SK-N-MC (cell line): ENCODE measurements around the gene KCNN3.
A peak's percentile ranks its signal among the peaks of the same experiment; 100 is the strongest.

ENCODE experiments used
- DNase-seq: peaks from one replicate; pipeline ENCODE4 v3.0.0-alpha.2; 2011; ENCODE audit warnings: low read depth, low spot score
- H3K27ac ChIP-seq: fragments of 200-600 bp; sonication (generic); 2 replicates; pipeline ENCODE4 v1.5.1; 2016; ENCODE audit warnings: mixed run types
- H3K36me3 ChIP-seq: fragments of 200-600 bp; sonication (generic); 2 replicates; pipeline ENCODE4 v1.6.1; 2017; ENCODE audit warnings: antibody characterized with exemption, low read length, mixed read lengths; ENCODE audit not compliant: insufficient read depth
- H3K4me3 ChIP-seq: fragments of 200-600 bp; sonication (generic); 2 replicates; pipeline ENCODE4 v1.5.1; 2016
- H3K9ac ChIP-seq: fragments of 200-600 bp; sonication (generic); 2 replicates; pipeline ENCODE4 v1.8.0; 2017; ENCODE audit warnings: mixed run types, mixed read lengths; ENCODE audit not compliant: insufficient read length
- H3K9me3 ChIP-seq: fragments of 200-600 bp; sonication (generic); 2 replicates; pipeline ENCODE4 v1.6.1; 2017; ENCODE audit warnings: low read depth, mild to moderate bottlenecking, antibody characterized with exemption, low read length, moderate library complexity, mixed read lengths
- EZH2 ChIP-seq: fragments of 200-600 bp; sonication (generic); IDR thresholded peaks from one replicate; pipeline ENCODE4 v1.6.1; 2017; ENCODE audit warnings: antibody characterized with exemption
- FOXP2 ChIP-seq: optimal IDR thresholded peaks from 2 replicates; pipeline ENCODE3; 2011; ENCODE audit warnings: mild to moderate bottlenecking, moderate library complexity; ENCODE audit not compliant: insufficient read depth; ENCODE audit errors: extremely low read length, control extremely low read depth
- POLR2AphosphoS5 ChIP-seq: IDR thresholded peaks from 2 replicates; pipeline ENCODE4 v1.6.1; 2012; ENCODE audit warnings: mild to moderate bottlenecking, low read depth, low read length, borderline replicate concordance

KCNN3 gene

DNA sequence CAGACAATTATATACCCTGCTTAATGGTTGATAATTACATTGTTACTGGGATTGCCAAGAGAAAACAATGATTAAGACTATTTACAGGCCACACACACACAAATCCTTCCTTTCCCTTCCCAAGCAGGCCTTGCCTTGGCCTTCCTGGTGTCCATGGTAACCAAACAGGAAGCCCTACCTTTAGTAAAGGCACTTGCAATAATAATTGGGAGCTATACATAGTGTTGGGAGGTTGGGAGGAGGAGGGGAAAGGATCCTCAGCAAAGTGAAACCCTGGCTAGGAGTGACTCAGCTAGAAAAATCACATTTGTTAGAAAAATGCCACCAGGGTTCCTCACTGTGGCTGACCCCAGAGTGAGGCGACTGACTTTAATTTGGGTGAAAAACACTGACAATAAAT lies 139.8 kb downstream of the KCNN3 start:
- TF ChIP-seq EZH2 (no peak), POLR2AphosphoS5 (no peak), FOXP2 (no peak)
- Histone ChIP-seq H3K4me3 (no peak overlapping the region), H3K9me3 (no peaks in the 10 kb centered on the region), H3K27ac (peak overlapping the region; percentile 72), H3K36me3 (no peaks in the 10 kb centered on the region), H3K9ac (peak overlapping the region; percentile 19)
- DNase-seq: no peak

DNA sequence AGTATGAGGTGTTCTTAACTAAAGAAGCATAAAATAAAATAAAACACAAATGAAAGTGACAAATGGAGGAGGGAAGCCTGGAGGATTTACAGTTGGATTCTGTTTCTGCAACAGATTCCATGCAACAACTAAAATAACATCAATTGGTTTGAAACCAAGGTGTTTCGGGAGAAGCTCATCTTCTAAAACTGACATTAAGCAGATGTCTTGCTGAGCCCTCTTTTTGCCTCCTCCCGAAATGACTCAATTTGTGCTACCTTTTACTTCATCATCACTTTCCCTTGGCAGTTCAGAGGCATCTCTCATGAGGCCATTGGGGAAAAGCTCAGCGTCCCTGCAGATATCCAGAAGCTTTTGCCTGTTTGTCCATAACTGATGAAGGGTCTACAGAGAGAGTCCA lies 140.5 kb downstream of the KCNN3 start:
- H3K4me3 ChIP-seq: no peak overlapping the region
- no peaks in the 10 kb centered on the region for H3K36me3 ChIP-seq
- H3K9me3 ChIP-seq: no peaks in the 10 kb centered on the region
- no peak overlapping the region for H3K27ac ChIP-seq
- no peak for DNase-seq
- H3K9ac ChIP-seq: no peak overlapping the region
- TF ChIP-seq POLR2AphosphoS5 (no peak), EZH2 (no peak), FOXP2 (no peak)

DNA sequence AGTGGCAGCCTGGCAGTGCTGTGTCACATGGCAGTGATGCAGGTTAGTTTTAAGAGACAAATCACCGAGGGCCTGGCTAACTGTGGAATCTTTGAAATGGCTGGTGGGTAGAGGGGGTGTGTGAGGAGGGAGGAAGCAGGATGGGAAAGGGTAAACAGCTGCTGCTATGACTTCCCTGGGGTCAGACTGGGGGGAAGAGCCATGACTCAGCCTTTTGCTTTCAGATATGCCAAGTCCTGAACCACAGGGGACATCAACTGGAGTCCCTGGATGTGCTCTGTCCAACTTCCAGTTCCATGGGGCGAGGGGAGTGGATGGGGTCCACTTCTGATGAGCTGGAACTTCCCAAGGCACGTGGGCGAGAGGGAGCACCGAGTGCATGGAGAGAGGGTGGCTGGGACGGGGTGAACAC lies 141.0 kb downstream of the KCNN3 start:
- DNase-seq: no peak
- Histone ChIP-seq H3K36me3 (no peaks in the 10 kb centered on the region), H3K4me3 (no peak overlapping the region), H3K27ac (no peak overlapping the region), H3K9me3 (no peaks in the 10 kb centered on the region), H3K9ac (no peak overlapping the region)
- no peak for TF ChIP-seq FOXP2

DNA sequence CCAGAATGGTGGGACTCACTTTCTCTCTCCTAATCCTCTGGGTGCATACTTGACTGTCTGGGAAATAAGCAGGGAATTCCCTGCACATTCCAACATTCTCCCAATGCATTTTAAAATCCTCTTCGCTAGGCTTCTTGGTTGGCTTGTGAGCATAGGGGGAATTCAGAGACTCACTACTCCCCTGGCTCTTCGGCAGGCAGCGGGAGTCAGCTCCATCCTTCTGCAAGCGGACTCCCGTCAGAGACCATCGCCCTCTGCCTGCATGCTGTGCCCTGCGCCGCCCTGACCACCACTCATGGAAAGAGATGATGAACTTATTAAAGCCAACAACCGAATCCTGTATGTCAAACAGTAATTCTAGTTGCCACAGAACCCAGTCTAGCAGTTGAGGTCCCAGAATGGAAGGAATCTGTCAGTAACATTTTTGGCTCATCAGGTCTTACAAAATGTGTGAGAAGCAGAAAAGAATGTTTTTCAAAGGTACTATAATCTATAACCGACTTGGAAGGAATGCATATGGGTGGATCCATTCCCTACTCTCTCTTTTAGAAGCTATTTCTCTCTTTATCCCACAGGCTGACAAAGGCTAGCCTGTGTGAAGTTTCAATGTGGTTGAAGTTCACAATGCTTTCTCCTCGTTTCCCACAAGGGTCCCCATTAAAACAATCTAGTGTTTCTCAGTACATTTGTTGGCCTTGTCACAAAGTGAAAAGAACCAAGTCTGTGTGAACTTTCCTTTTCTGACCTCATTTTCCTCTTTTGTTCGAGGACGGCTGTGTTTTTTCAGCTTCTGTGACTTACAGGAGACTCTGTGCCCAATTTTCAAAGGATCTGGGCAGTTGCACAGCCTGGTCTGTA lies 143.0 kb downstream of the KCNN3 start:
- DNase-seq: no peak
- Histone ChIP-seq H3K27ac (no peak overlapping the region), H3K9ac (no peak overlapping the region), H3K9me3 (no peaks in the 10 kb centered on the region), H3K36me3 (no peaks in the 10 kb centered on the region), H3K4me3 (no peak overlapping the region)
- no peak for TF ChIP-seq FOXP2
- no peak for TF ChIP-seq POLR2AphosphoS5
- TF ChIP-seq EZH2: no peak

DNA sequence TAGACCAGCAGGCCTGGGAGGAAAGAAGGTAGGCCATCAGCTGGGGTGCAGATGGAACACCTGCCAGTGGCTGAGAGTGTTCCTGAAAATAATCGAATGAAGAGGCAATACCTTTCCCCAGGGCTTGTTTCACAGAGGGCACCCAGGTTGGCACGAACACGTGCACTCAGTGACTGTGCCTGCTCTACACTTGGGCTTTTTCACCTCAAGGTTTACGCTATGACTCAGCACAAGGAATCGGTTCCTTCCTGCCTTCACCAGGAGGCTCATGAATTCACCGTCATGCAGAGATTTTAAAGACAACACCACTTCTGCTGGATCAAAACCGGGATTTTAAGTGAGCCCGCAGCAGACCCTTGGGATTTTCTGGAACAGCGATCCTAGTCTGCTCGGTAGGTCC lies 143.6 kb downstream of the KCNN3 start:
- H3K36me3 ChIP-seq: no peaks in the 10 kb centered on the region
- H3K9me3 ChIP-seq: no peaks in the 10 kb centered on the region
- no peak overlapping the region for H3K27ac ChIP-seq
- H3K9ac ChIP-seq: no peak overlapping the region
- H3K4me3 ChIP-seq: no peak overlapping the region
- no peak for DNase-seq
- no peak for TF ChIP-seq FOXP2
- no peak for TF ChIP-seq EZH2
- no peak for TF ChIP-seq POLR2AphosphoS5

DNA sequence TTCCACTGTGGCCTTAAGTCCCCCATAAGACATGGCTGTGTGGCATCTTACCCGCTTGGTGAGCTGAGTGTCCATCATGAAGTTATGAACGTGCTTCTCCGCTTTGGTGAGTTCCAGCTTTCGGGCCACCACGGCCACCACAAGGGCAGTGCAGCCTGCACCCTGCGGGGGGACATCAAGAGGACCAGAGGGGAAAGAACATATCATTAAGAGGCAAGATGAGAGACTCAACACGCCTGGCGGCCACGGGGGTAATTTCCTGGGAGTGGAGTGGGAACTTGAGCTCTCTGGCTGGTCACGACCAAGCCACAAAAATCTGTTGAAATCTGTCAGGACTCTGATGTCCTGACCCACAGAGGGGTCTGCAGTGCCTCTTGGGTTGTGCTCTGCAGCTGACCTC lies 144.2 kb downstream of the KCNN3 start:
- Histone ChIP-seq H3K9ac (no peak overlapping the region), H3K36me3 (no peaks in the 10 kb centered on the region), H3K4me3 (no peak overlapping the region), H3K27ac (no peak overlapping the region), H3K9me3 (no peaks in the 10 kb centered on the region)
- no peak for DNase-seq
- TF ChIP-seq POLR2AphosphoS5: no peak
- TF ChIP-seq EZH2: no peak
- no peak for TF ChIP-seq FOXP2

DNA sequence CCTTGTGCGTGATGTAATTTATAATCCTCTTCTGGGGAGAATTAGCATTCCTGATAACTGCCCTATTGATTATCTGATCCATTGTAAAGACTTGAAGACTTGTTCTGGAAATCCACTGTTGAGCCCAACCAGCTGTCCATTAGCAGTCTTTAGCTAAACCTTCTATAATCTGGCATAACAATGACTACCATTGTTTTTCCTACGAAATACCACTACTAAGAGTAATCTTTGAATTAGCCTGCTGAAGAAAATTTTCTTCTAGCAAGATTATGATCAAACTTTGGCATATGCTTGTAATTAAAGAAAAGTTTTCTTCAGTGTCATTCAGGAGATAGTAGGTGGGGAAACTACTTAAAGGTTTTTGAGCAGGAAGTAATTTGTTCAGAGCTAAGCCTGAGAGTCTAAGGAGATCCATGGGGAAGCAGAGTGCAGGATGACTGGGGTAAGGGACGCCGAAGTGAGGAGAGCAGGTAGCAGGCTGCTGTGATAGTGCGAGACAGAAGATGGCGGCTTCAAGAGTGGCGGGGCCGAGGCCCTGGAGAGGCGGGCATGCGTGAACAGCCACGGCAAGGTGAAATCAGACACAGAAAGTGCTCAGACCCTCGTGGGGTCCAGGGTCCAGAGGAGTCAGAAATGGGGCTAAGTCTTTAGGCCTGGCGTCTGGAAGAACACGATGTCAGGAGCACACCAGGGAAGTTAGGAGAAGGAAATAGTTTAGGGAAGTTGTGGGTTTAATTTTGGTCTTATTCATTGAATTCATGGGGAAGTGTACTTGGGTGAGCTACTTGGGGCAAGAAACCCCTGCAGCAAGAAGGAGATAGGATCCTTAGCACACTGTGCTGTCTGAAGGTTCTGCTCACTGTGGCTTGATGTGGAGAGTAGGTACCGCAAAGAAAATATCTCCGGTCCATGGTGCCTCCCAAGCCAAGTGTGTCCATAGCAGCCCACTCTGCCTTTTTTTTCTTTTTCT lies 149.5 kb downstream of the KCNN3 start:
- H3K4me3 ChIP-seq: no peak overlapping the region
- no peak overlapping the region for H3K9ac ChIP-seq
- H3K27ac ChIP-seq: no peak overlapping the region
- DNase-seq: no peak
- TF ChIP-seq POLR2AphosphoS5: no peak
- no peak for TF ChIP-seq EZH2
- TF ChIP-seq FOXP2: no peak
- H3K9me3 ChIP-seq: no peaks in the 10 kb centered on the region
- H3K36me3 ChIP-seq: no peaks in the 10 kb centered on the region

DNA sequence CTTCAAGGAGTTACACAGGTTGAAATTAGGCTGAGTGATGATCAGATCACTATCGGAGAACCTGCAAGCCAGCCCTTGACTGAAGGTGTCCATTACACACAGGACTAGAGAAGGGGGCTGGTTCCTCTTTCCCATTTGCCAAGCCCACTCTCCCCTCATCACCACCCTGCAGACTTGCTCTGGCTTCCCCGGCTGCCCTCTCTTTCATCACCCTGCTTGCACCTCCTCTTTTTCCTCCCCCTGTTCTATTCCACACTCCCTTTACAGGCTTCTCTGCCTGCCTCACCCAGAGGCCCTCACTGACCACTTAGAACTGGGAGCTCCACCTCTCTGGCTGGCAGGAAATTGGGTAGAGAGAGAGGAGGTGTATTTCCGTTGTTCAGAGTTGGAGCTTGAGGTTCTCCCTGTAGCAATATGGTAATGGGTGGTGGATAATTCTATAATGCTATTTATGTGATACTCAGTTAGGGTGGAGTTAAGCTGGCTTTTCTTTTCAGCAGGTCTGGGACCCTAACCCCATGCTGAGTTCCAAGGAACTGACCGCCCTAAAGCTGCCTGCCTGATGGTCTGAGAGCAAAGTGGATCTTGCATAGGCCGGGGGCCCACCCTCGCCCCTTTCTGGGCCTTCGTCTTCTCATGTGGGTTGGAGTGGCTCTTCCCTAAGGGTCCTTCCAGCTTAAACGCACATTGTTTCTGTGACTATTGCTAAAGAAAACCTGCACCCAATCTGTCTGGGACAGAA lies 150.3 kb downstream of the KCNN3 start:
- TF ChIP-seq FOXP2 (no peak), POLR2AphosphoS5 (no peak), EZH2 (no peak)
- H3K9ac ChIP-seq: no peak overlapping the region
- no peak for DNase-seq
- H3K27ac ChIP-seq: no peak overlapping the region
- H3K36me3 ChIP-seq: no peaks in the 10 kb centered on the region
- H3K9me3 ChIP-seq: no peaks in the 10 kb centered on the region
- H3K4me3 ChIP-seq: no peak overlapping the region
